Activated CD4-positive, CD25-positive, alpha-beta regulatory T cell (primary cell): Measurements from ENCODE around the gene RRP8.

Experiments
- DNase-seq, 4 experiments: peaks; one replicate each; lab custom pipeline; 2025; lab: John Stamatoyannopoulos, UW

RRP8 gene

GRCh38 chr11:6567371-6567745, 36.1 kb downstream of the RRP8 start:
- DNase-seq, result no peak

DNA sequence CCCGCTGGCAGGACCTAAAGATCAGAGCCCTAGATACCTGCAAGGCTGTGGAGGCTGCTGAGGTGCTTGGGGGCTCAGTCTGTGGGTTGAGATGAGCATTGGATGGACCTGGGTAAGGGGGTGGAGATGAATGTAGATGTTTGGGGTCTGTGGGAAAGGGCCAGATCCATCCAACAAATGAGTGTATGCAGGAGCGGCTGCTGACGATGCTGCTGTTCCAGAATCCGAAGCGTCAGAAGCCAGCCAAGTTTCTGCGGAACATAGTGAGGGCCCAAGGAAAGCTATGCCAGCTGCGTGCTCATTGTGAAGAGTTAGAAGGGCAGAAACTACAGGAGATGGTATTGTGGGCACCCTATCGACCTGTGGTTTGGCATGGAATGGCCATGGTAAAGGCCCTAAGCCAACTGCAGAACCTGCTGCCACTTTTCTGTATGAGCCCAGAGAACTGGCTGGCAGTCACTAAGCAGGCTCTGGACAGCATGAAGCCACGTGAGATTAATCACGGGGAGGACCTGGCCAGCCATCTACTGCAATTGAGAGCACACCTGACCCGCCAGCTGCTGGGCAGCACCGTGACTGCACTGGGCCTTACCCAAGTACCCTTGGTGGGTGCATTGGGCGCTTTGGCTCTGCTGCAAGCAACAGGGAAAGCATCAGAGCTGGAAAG, 36.6 kb downstream of the RRP8 start:
- DNase-seq, result no peak

GRCh38 chr11:6565988-6566703, 37.3 kb downstream of the RRP8 start:
- no peak for DNase-seq

- DNase-seq, result no peak
Measured at GRCh38 chr11:6565325-6565724, 38.1 kb downstream of the RRP8 start.

GRCh38 chr11:6563667-6564066, 39.7 kb downstream of the RRP8 start:
- DNase-seq, result no peak

DNA sequence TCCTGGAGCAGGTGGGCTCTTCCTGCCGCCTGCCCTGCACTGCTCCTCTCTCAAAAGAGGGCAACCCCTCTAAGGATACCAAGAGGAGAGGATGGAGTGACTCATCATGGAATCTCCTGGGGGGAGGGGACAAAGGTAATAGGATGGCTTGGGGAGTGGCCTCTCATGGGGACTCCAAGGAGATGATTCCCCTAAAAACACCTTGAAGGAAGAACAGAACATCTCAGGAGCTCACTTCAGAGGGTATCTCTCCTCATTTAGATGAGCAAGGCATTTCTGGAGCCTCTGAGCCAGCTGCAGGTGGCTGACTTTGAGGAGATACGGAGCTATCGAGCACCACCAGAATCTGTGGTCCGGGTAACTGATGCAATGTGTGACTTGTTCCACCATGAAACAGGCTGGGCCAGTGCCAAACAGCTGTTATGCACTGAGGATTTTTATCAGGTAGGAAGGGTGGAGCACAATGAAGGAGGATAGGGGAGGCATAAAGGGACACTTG, 40.2 kb downstream of the RRP8 start:
- no peak for DNase-seq

- no peak for DNase-seq
Measured at GRCh38 chr11:6561288-6561687, 42.1 kb downstream of the RRP8 start.

DNA sequence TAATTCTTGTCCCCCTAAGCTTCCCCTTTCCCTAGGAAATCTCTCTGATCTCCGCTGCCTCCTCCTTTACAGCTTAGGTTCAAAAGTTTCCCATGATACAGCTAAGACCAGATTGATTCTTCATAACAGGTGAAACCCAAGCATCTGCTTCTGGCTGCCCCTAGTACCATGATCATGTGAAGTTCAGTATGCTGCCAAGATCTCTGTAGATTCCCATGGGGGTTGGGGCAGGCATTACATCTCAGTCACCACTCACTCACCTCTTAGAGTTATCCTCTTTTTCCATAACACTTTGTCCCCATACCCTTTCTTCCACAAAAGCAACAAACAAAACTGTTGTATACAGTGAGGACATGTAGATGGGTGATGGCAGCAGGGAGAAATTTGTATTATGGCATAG, 44.0 kb downstream of the RRP8 start:
- no peak for DNase-seq

DNA sequence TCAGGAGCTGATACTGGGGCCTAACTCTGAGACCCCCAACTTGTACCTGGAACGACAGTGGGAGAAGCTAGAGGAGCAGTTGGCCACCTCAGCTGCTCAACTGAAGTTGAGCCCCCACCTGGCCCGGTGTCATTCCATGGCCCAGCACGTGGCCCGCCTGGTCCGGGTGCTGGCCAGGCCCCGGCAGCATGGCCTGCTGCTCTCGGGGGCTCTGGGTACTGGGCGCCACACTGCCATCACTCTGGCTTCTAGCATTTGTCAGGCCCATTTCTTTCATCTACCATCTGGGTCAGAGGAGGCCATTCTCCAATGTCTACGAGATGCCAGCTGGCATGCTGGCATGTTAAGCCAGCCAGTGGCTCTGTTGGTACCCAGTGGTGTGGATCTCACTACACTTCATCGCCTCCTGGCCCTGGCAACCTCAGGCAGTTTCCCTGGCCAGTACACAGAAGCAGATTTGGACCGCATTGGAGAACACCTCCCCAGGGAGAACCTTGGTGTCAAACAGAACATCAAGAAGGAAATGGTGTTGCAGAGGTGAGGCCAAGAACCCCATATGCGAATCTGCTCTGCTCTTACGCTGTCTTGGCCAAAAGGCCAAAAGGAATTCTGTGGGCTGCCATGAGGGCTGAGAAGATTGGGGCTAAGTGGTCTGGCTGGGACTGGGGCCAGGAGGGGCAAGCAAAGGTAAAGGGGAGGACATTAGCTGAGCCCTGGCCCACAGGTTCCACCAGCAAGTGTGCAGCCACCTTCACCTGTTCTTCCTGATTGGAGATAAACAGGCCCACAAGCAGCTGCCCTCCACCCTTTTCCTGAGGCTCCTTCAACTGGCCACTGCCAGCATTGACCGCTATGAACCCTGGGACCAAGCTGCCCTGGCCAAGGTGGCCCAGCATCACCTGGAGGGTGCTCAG, 45.4 kb downstream of the RRP8 start:
- DNase-seq, result no peak

- DNase-seq, result no peak
Measured at GRCh38 chr11:6557063-6557462, 46.4 kb downstream of the RRP8 start.

GRCh38 chr11:6556139-6556949, 47.1 kb downstream of the RRP8 start:
- DNase-seq, result no peak

DNA sequence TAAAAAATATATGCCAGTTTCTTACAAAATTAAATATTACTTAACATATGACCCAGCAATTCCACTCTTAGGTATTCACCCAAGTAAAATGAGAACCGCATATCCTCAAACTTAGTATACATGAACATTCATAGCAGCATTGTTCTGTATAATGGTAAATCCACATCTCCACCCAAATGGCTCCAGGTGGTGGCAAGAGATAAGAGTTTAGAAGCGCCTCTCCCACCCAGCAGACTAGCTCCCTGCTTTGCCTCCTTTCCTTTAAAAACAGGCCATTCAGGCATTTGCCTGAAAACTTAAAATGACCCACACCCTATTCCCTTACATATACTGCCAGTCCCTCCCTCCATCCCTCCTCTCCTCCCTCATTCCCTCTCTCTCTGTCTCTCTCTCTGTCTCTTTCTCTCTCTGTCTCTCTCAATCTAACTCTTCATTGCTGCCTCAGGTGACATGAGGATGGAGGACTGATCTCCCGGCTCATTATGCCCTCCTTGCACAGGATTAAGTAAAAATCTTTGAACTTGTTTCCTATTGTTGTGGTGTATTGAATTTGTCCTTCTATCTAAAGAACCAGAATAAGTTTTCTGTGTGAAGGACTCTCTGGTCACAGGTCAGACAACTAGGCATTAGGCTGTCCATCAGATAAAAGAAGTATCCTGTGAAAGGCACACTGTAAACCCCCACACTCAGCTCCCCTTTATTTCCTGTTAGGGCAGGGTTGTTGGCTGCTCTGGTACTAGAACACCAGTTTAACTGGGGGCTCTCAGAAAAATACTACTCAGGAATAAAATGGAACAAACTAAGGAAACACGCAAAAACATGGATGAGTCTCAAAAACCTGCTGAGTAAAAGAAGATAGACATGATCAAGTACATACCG, 48.3 kb downstream of the RRP8 start:
- DNase-seq, result no peak

DNA sequence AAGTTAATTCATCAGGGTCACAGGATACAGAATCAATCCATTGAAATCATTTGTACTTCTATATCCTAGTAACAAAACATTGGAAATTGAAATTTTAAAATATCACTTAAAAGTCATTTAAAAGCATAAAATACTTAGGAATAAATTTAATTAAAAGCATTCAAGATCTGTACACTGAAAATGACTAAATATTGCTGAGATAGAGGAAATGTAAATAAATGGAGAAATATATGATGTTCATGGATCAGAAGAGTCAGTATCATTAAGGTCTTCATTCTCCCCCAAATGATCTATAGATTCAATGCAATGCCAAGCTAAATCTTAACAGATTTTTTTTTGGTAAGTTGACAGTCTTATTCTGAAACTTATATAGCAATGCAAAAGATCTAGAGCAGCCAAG, 49.8 kb downstream of the RRP8 start:
- no peak for DNase-seq

DNA sequence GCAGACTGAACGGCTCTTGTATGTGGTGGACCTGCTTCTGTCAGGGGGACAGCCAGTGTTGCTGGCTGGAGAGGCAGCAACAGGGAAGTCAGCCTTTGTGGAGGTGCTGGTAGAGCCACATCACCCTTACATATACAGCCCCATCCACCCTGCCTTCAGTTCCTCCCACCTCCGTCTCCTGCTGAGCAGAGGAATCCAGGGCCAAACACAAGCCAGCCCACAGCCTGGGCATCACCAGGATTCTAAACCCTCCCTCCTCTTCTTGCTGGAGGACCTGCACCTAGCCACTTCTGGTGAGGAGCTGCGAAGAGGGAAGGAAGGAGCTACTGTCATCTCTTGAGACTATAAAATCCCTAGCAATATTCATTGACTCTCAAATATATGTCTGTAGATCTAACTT, 54.8 kb downstream of the RRP8 start:
- DNase-seq, result no peak

- DNase-seq, result no peak
Measured at GRCh38 chr11:6548121-6548520, 55.3 kb downstream of the RRP8 start.

- DNase-seq, result no peak
Measured at GRCh38 chr11:6547177-6547576, 56.2 kb downstream of the RRP8 start.

DNA sequence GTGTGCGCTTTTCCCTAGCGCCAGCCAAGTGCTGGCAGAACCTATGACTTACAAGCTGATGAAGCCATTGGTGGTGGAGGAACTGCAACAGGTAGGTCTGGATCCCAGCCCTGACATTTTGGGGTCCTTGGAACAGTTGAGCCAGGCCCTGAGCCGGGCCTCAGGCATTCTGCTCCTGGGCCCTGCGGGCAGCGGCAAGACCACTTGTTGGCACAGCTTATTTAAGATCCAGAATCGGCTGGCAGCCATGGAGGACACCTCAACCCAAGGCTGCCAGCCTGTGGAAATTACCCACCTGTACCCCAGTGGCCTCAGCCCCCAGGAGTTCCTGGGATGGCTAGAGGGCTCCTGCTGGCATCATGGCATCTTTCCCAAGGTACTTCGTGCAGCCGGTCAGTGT, 56.7 kb downstream of the RRP8 start:
- DNase-seq, result no peak

GRCh38 chr11:6545917-6546605, 57.4 kb downstream of the RRP8 start:
- DNase-seq, result no peak
